GM12878 (cell line): ENCODE results near the gene RUNDC3A. TPM values are rescaled to one million over a fixed set of nuclear protein-coding genes. Genes with fewer than 3 reads are reported as not detected.

Experiments
- ATF7 ChIP-seq: fragments of 450-650 bp; IDR thresholded peaks from 2 replicates; pipeline ENCODE4 v1.6.1; 2016; ENCODE audit warnings: low read depth, mild to moderate bottlenecking
- CREB1 ChIP-seq: IDR thresholded peaks from 2 replicates; pipeline ENCODE4 v1.6.1; 2012; ENCODE audit warnings: low read depth, mild to moderate bottlenecking, inconsistent platforms
- CTCF ChIP-seq, 3 experiments: IDR thresholded peaks in 2 of 3; conservative IDR thresholded peaks in 1 of 3; 2 replicates each; pipeline ENCODE4 v1.5.1; 2011; ENCODE audit warnings: low read depth in 3 of 3, low read length in 3 of 3, mild to moderate bottlenecking in 3 of 3, control low read depth in 2 of 3, moderate library complexity in 2 of 3, inconsistent platforms in 1 of 3, mixed read lengths in 1 of 3; ENCODE audit not compliant: control insufficient read depth in 2 of 3, insufficient read depth in 1 of 3; ENCODE audit errors: extremely low read depth in 1 of 3
- EZH2 ChIP-seq: IDR thresholded peaks from 2 replicates; pipeline ENCODE4 v1.6.1; 2012; ENCODE audit warnings: low read depth, mild to moderate bottlenecking, control low read depth, inconsistent platforms, low read length, borderline replicate concordance; ENCODE audit not compliant: control insufficient read depth
- FOS ChIP-seq: IDR thresholded peaks from 3 replicates; pipeline ENCODE4 v1.6.1; 2011; ENCODE audit warnings: borderline replicate concordance; ENCODE audit not compliant: insufficient read length; ENCODE audit errors: extremely low read depth
- HCFC1 ChIP-seq: fragments of 150-350 bp; IDR thresholded peaks from 2 replicates; pipeline ENCODE4 v1.6.1; 2014; ENCODE audit warnings: low read length
- HDAC2 ChIP-seq: fragments of 200-600 bp; sonication (generic); IDR thresholded peaks from 2 replicates; pipeline ENCODE4 v1.6.1; 2017
- IRF3 ChIP-seq: fragments of 450-650 bp; IDR thresholded peaks from 2 replicates; pipeline ENCODE4 v1.6.1; 2014; ENCODE audit warnings: mild to moderate bottlenecking
- NKRF ChIP-seq: fragments of 450-650 bp; conservative IDR thresholded peaks from 2 replicates; pipeline ENCODE4 v1.6.1; 2017; ENCODE audit warnings: mild to moderate bottlenecking, moderate library complexity
- POLR2A ChIP-seq: IDR thresholded peaks from 2 replicates; pipeline ENCODE4 v1.6.1; 2011; ENCODE audit warnings: low read depth, mild to moderate bottlenecking, low read length
- PRDM15 ChIP-seq: fragments of 450-650 bp; formaldehyde crosslinking; IDR thresholded peaks from 2 replicates; pipeline ENCODE4 v1.4.0; 2020; ENCODE audit warnings: mild to moderate bottlenecking, moderate library complexity
- RAD51 ChIP-seq: fragments of 450-650 bp; IDR thresholded peaks from 2 replicates; pipeline ENCODE4 v1.6.1; 2016; ENCODE audit warnings: moderate library complexity, mild to moderate bottlenecking, inconsistent platforms
- RB1 ChIP-seq: fragments of 450-650 bp; formaldehyde crosslinking; IDR thresholded peaks from 2 replicates; pipeline ENCODE4 v1.6.1; 2017; ENCODE audit warnings: mild to moderate bottlenecking, borderline replicate concordance
- RFX5 ChIP-seq: IDR thresholded peaks from 2 replicates; pipeline ENCODE4 v1.6.1; 2011; ENCODE audit warnings: low read depth, low read length, improper control_type of control experiment
- SIN3A ChIP-seq: IDR thresholded peaks from 2 replicates; pipeline ENCODE4 v1.6.1; 2012; ENCODE audit warnings: low read depth, low read length, improper control_type of control experiment
- SRF ChIP-seq, 2 experiments: IDR thresholded peaks; 2 replicates each; pipeline ENCODE4 v1.6.1; 2011; ENCODE audit warnings: low read depth in 2 of 2, low read length in 2 of 2, mild to moderate bottlenecking in 1 of 2, moderate library complexity in 1 of 2
- USF1 ChIP-seq: IDR thresholded peaks from 2 replicates; pipeline ENCODE4 v1.6.1; 2011; ENCODE audit warnings: borderline replicate concordance, low read depth, mild to moderate bottlenecking, moderate library complexity, mixed read lengths, low read length; ENCODE audit not compliant: insufficient read depth; ENCODE audit errors: extremely low read length
- USF2 ChIP-seq: IDR thresholded peaks from 2 replicates; pipeline ENCODE4 v1.6.1; 2011; ENCODE audit warnings: low read depth, low read length, improper control_type of control experiment, borderline replicate concordance
- WRNIP1 ChIP-seq: IDR thresholded peaks from 2 replicates; pipeline ENCODE4 v1.6.1; 2011; ENCODE audit warnings: low read depth, low read length, improper control_type of control experiment, borderline replicate concordance
- YBX1 ChIP-seq: fragments of 450-650 bp; IDR thresholded peaks from 2 replicates; pipeline ENCODE4 v1.6.1; 2016; ENCODE audit warnings: antibody characterized with exemption
- polyA plus RNA-seq, 11 experiments: library from polyadenylated mRNA; depleted of rRNA in 4 of 11; unstranded in 6 of 11; stranded (reverse) in 5 of 11; fragments of >200 nt; fragmentation: Nextera tagmentation in 4 of 11; fragmentation: Illumina TruSeq in 1 of 11; extraction: Ambion mirVana in 4 of 11; extraction: Trizol in 1 of 11; gene quantifications; 1 replicate in 1 of 11; 2 replicates in 10 of 11; pipeline versions ENCODE4 v1.2.1 to v1.2.3, GENCODE V29; 2011 to 2016; ENCODE audit warnings: inconsistent platforms in 2 of 11, missing spikeins in 2 of 11, low read depth in 1 of 11
- total RNA-seq, 4 experiments: library from RNA; depleted of rRNA in 3 of 4; stranded (reverse); fragments of >200 nt in 3 of 4; fragmentation: Illumina TruSeq in 1 of 4; extraction: Trizol in 1 of 4; gene quantifications; 2 replicates each; pipeline versions ENCODE4 v1.2.1 to v1.2.3, GENCODE V29; 2013 to 2021

Gene RUNDC3A
- total and polyA plus RNA-seq, 10 of the 15 experiments (the other 5 are each of a cell fraction or from before 2014, with no cell fraction given): 0.07 to 0.17 TPM; not detected in 8

- TF ChIP-seq FOS (no peak), CTCF (IDR thresholded peaks at IDR 0.05 in 2 of 3, conservative IDR thresholded peaks at IDR 0.05 in 1 of 3; ENCODE audit: control insufficient read depth in 2 of 3, extremely low read depth in 1 of 3, insufficient read depth in 1 of 3, low read depth in 3 of 3, low read length in 3 of 3) (no peak), IRF3 (no peak), YBX1 (no peak), NKRF (peak; percentile 88), SRF (IDR thresholded peaks at IDR 0.05; ENCODE audit: low read depth in 2 of 2, low read length in 2 of 2) (no peak), CREB1 (peak; percentile 52; the same call in 1 of the 2 replicates), WRNIP1 (no peak), HDAC2 (no peak), HCFC1 (peak; percentile 43), SIN3A (no peak; the same call in 1 of the 2 replicates), POLR2A (peak; percentile 88), EZH2 (no peak), USF1 (peak; percentile 56), RAD51 (no peak), PRDM15 (no peak), ATF7 (no peak), USF2 (no peak), RFX5 (no peak), RB1 (no peak; the same call in 1 of the 2 replicates)
Observed at GRCh38 chr17:44324571-44325275, 16.3 kb downstream of the RUNDC3A start, which contains the start of gene SLC25A39 (continued).
